GM18951 (cell line): ENCODE data around the gene SNX2.

Experiments used
- POLR2A ChIP-seq: IDR thresholded peaks from 4 replicates; pipeline ENCODE4 v1.6.1; 2011; ENCODE audit warnings: mild to moderate bottlenecking; ENCODE audit not compliant: insufficient read length, insufficient read depth; ENCODE audit errors: extremely low read depth
- in situ Hi-C: fragments of 300-500 bp; cut with MboI; formaldehyde crosslinking; loops from one replicate; pipeline ENCODE4 v1.12.0; 2022; ENCODE audit warnings: low sequenced_read_pairs, mixed read lengths, inconsistent platforms; ENCODE audit not compliant: unreplicated experiment

Gene SNX2, protein sequence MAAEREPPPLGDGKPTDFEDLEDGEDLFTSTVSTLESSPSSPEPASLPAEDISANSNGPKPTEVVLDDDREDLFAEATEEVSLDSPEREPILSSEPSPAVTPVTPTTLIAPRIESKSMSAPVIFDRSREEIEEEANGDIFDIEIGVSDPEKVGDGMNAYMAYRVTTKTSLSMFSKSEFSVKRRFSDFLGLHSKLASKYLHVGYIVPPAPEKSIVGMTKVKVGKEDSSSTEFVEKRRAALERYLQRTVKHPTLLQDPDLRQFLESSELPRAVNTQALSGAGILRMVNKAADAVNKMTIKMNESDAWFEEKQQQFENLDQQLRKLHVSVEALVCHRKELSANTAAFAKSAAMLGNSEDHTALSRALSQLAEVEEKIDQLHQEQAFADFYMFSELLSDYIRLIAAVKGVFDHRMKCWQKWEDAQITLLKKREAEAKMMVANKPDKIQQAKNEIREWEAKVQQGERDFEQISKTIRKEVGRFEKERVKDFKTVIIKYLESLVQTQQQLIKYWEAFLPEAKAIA

DNA sequence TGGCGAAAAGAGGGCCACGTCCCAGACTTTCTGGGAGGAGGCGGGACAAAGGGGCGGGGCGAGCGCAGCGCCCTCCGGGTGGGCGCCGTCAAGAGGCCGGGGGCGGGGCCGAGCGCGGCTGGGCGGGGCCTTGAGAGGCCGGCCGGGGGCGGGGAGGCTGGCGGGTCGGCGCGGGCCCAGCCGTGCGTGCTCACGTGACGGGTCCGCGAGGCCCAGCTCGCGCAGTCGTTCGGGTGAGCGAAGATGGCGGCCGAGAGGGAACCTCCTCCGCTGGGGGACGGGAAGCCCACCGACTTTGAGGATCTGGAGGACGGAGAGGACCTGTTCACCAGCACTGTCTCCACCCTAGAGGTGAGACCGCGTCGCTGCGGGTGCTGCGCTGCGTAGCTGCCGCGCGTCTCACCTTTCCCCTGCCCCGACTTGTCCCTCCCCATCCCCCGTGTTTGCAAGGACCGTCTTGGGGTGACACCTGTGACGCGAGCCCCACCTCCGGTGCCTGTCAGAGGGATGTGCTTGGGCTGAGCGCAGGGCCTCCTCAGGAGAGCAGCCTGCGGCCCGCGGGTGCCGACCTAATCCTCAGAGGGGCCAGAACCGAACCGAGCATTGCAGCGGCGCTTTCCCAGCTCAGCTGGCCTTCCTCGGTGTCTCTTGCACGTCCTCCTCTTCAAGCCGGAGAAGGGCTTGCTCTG is at the start of gene SNX2:
SNX2 (plus strand) TSS at position 220 of the 689 bp plus-strand sequence; CDS start at position 244, 24 bp downstream.
- TF ChIP-seq POLR2A, result peak; percentile 80
- in situ Hi-C loops, result no loop called here

DNA sequence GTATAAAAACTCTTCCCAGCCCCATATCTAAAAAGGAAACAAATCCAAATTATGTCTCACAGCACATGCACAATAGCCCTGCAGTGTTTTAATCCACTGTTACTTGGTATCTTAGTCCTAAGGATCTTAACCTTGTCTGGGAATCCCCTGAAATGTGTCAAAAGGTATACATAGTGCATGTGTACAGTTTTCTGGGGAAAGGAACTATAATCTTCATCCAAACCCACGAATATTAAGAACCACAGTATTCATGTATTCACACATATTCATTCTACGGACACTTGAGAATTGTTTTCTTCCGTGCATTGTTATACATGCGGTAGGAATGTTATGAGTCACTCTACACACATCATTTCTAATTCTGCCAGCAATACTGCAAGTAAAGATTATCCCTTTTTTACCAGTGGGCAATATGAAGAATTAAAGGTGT is 47.8 kb upstream of the SNX2 start:
- no peak for TF ChIP-seq POLR2A
- in situ Hi-C loops, result no loop called here

DNA sequence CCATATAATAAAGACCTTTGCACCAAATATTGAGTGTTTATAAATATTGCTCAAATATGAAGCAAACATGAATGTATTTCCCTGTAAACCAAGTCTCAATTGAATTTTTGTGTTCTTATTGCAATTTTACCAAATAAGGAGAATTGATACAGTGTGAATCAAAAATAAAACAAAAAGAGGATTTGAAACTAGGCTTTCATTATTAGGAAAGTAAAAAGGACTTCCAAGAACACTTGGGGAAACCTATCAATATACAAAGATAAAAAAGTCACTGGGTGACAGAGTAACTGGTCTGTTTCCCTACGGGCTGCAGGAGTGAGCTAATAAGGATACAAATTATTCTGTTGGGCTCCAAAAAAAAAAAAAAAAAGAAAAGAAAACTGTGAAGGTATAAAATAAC is 44.8 kb upstream of the SNX2 start:
- TF ChIP-seq POLR2A, result no peak
- in situ Hi-C loops, result no loop called here

DNA sequence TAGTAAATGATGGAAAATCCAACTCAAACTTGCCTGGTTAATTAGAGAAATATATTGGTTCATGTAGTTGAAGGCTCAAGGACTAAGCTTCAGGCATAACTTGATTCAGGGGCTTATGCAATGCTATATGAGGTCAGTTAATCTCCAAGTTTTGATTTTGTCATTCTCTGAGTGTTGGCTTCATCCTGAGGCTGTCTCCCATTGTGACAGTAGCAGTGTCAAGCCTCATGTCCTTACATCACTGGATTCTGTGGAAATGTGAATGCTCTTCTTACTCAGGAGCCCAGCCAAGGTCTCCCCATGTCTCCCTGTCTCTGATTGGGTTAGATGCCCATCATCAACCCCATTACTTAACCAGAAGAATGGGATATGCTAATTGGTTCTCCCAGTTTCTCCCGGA is 44.4 kb upstream of the SNX2 start:
- in situ Hi-C loops, result no loop called here
- TF ChIP-seq POLR2A, result no peak

DNA sequence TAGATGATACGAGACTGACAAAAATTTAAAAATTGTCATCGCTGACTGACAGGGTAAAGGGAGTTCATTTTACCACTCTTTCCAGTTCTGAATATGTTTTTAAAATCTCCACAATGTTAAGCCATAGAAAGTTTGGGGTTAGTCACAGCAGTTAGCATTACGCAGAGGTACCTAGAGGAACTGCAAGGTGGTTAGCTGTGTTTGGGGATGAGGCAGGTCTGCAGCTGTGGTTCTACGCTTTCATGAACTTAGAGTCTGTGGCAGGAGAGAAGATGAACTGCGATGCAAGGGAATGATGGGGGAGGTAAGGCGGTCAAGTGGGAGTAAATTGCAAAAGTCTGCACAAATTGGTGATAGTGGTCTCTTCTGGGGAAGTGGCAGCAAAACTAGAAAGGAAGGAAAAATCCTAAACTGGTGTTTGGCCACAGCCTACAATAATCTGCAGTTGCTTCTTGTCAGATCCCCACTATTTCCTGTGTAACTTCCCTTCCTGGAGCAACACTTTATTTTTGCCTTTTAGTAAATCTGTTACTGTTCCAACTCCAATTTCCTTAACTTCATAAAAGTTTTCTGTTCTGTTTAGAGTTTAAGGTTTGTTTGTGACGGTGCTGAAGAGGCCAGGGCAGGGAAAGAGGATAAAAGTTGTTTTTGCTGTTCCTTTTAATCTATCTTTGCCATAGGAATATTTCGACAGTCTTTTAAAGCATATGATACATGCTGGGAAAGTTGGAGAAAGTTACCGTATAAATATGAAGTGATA is 38.6 kb upstream of the SNX2 start:
- TF ChIP-seq POLR2A, result no peak
- in situ Hi-C loops, result no loop called here

DNA sequence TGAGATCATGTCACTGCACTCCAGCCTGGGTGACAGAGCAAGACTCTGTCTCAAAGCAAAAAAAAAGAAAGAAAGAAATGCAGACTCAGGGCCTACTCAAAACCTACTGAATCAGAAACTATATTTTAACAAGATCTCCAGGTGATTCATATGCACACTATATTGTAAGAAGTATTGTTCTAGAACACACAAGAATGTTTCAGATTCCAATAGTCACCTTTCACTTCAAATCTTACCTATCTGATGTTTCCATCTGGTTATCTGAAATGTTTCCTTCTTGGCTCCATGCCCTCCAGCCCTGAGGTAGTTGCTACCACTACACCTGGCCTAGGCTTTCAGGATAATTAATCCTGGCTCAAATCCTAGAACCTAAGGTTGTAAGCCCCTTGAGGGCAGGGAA is 36.8 kb upstream of the SNX2 start:
- in situ Hi-C loops, result no loop called here
- TF ChIP-seq POLR2A, result no peak

DNA sequence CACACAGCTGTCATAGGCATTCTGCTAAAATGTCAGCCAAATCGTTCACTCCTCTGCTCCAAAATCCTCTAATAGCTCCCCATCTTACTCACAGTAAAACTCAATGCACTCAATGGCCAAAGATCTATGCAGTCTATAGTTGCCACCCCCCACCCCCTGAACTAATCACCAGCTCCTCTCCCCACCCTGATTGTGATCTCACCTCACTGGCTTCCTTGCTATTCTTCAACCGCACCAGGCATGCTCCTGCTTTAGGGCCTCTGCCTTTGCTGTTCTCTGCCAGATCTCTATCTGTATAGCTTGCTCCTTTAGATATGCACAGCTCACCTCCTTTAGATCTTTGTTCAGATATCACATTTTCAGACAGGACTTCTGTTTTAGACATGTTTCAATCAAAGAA is 33.2 kb upstream of the SNX2 start:
- in situ Hi-C loops, result no loop called here
- no peak for TF ChIP-seq POLR2A

DNA sequence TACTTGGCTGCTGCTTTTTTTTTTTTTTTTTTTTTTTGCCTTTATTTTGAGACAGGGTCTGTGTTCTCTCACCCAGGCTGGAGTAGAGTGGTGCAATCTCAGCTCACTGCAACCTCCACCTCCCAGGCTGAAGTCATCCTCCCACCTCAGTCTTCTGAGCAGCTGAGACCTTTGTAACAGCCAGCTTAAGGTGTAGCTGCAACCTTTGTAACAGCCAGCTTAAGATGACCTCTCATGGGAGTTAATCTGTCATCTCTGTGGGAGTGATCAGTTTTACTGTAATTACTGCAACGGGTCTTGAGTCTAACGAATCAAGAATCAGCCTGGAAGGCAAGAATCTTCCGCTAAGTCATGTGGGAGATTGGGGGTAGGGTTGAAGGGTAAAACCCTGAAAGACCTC is 31.6 kb upstream of the SNX2 start:
- in situ Hi-C loops, result no loop called here

DNA sequence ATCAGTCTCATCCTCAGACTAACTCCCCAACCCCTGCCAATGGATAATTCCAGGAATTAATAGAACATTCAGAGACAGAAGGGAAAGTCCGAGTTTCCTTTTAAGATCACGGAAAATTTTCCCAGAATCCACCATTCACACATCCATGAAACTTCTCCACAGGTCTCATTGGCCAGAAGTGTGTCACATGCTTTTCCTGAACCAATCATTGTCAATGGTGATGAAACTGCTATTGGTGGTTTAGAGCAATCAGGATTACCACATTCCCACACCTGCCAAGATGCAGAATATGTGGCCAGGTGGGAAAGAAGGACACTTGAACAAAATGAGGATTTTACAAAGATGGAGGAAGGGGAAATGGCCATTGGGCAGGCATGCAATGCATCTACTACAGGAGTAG is 29.3 kb upstream of the SNX2 start:
- in situ Hi-C loops, result no loop called here
- no peak for TF ChIP-seq POLR2A

More for the DNA sequence above, 31.6 kb upstream of the SNX2 start:
- no peak for TF ChIP-seq POLR2A

DNA sequence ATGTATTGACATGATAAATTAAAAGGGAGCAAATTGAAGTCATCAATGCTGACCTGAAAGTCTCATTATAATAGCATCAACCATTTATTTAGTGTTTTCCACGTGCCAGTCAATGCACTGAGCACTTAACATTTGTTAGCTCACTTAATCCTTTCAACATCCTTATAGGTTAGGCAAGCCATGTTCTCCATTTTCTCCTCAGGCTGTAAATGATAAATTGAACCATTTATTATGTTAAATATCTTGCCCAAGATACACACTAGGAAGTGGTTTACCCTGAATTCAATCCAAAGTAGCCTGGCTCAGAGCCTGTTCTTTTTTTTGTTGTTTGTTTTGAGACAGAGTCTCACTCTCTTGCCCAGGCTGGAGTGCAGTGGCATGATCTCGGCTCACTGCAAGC is 25.0 kb upstream of the SNX2 start:
- in situ Hi-C loops, result no loop called here
- no peak for TF ChIP-seq POLR2A

DNA sequence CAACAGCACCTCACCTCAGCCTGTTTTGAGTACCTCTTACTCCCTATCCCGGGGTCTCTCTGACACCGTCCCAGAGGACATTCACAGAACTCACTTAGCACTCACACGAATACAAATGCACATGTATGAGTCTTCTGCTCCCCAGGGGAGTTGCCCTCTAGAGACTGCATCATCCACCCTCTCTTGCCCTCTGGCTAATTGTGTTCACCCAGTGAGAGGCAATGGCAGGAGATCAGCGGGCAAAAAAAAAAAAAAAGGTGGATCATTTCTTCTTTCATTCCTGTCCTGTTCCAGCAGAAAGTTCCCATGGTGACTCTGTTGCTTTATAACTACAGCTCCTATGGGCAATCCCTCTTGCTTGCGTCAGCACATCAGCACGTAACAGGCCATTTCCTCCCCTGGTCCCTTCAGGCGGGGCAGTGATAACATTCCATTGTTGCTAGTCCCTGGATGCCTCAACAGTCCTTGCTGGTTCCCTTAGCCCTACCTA is 23.5 kb upstream of the SNX2 start:
- no peak for TF ChIP-seq POLR2A
- in situ Hi-C loops, result no loop called here

DNA sequence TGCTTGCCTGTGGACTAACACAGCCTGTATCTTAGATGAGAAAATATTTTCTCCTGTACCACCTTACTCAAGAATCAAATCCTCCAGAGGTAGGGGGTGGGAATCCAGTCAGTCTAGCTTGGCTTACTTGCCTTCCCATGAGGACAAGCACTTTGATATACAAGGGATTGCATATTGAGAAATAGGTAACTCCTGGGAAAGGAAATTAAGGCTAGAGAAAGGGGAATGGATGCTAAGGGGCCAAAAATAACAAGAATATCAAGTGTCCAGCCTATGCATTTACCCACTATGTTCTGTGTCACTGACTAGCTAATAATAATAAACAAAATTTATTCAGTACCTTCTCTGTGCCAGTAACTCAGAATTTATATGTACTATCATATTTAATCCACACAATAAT is 21.4 kb upstream of the SNX2 start:
- no peak for TF ChIP-seq POLR2A
- in situ Hi-C loops, result no loop called here

DNA sequence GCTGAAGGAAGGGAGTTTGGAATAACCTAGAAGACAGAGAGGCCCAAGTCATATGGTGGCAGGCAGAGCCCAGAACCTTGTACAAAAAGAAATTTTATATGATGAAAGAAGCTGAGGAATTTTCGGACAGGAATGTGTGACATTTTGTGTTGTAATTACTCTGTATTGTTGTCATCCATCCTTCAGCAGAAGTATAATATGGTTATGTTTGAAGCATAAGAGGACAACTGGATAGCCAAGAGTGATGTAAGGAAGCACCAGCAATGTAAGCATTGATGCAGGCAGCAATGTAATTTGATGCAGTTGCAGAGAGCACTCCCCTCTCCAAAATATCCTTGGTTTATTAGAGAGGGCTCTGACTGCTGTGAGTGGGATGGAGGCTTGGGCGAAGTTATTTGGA is 19.1 kb upstream of the SNX2 start:
- no peak for TF ChIP-seq POLR2A
- in situ Hi-C loops, result no loop called here
